ENCODE data around the gene ANKRD13D. TPM values are rescaled to one million over a fixed set of nuclear protein-coding genes. Genes with fewer than 3 reads are reported as not detected.

The ANKRD13D gene
- total and polyA plus RNA-seq, 2 of the 8 experiments (the other 6 are each of a cell fraction or from before 2014, with no cell fraction given), result 24.9 to 26.5 TPM

DNA sequence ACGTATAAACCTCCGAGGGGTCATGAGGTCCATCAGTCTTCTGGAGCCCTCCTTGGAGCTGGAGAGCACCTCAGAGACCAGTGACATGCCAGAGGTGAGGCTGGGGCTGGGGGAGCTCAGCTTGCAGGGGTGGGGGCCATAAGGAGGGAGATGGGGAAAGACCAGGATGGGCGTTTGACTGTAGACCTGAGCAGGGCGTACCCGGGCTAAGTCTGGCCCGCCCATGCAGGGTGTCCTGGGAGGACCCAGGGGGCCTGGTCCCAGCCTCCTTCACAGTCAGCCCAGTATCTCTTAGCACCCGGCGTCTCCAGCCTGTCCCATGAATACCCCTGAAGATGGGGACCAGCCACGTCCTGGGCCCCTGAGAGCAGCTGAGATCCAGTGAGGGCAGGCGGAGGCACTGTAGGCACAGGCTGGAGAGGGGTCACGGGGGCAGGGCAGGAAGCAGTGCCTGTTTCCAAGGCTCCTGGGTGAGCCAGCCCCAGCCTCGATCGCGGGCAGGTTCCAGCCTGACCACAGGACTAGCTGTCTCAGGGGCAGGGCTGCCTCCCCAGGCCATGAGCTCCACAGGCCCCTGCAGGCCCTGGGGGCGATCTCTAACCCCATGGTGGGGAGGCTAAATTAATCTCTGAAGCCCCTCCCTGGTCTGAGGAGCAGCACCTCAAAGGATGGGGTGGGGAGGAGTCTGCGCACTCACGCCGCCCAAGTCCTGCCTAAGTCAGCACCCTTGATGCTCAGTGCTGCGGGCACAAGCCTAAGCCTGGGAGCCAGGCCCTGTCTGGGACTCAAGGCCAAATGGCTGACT lies 21.3 kb downstream of the ANKRD13D start:
- no peak for FAIRE-seq
- no peak overlapping the region for H3K9ac ChIP-seq (replicated peaks in 1 of 4; ENCODE audit: extremely low read depth in 1 of 4, low read depth in 3 of 4, low read length in 3 of 4)
- POLR2A ChIA-PET (ENCODE audit: partially characterized antibody), result interaction anchor here (1.0 to 1.4 kb wide), 2 partner anchors 69 to 406 kb away, joined by 3 to 4 read pairs; no protein-coding TSS in a partner anchor

More for the DNA sequence above, 21.3 kb downstream of the ANKRD13D start:
- Histone ChIP-seq H3K4me2 (ENCODE audit: insufficient read depth in 1 of 2, low read depth in 2 of 2, low read length in 2 of 2) (no peak overlapping the region), H3K79me1 (ENCODE audit: low read depth, low read length) (no peaks in the 10 kb centered on the region), H3K23ac (ENCODE audit: insufficient read length) (no peak overlapping the region), H2BK15ac (ENCODE audit: low read length) (no peak overlapping the region), H3K79me2 (ENCODE audit: control insufficient read depth in 1 of 2, insufficient read depth in 2 of 2, low read length in 2 of 2) (no peaks in the 10 kb centered on the region), H3K23me2 (ENCODE audit: low read depth, low read length) (no peaks in the 10 kb centered on the region), H3K4me1 (replicated peaks in 1 of 4; ENCODE audit: control insufficient read depth in 3 of 4, insufficient read depth in 4 of 4, low read length in 3 of 4) (no peaks in the 10 kb centered on the region; a peak in 1 of 7 replicates), H3K56ac (replicated peaks; ENCODE audit: insufficient read length, low read depth, low read length) (no peak overlapping the region), H3K14ac (ENCODE audit: insufficient read length) (no peak overlapping the region), H2BK5ac (ENCODE audit: low read depth, low read length) (peak overlapping the region; percentile 35; the same call in 1 of the 2 replicates), H4K20me1 (replicated peaks in 1 of 2; ENCODE audit: control insufficient read depth in 1 of 2, insufficient read depth in 2 of 2, low read length in 2 of 2) (peaks cover 0 to 3% of the 10 kb centered on the region in 2 experiments), H2BK20ac (ENCODE audit: low read length) (no peak overlapping the region), H4K91ac (replicated peaks; ENCODE audit: insufficient read length, low read length) (no peak overlapping the region), H3K4me3 (ENCODE audit: extremely low read depth in 1 of 4, insufficient read depth in 2 of 4, low read depth in 3 of 4, low read length in 4 of 4) (no peak overlapping the region), H3K36me3 (ENCODE audit: control insufficient read depth in 2 of 4, insufficient read depth in 4 of 4, low read length in 3 of 4) (peaks cover 0 to 4% (median 0%) of the 10 kb centered on the region in 4 experiments; a peak in 2 of 8 replicates), H3K18ac (ENCODE audit: extremely low read depth, low read length) (no peak overlapping the region), H3K27me3 (replicated peaks in 1 of 4; ENCODE audit: control insufficient read depth in 3 of 4, extremely low read depth in 1 of 4, insufficient read depth in 3 of 4, low read length in 3 of 4) (no peaks in the 10 kb centered on the region; a peak in 1 of 7 replicates), H4K8ac (ENCODE audit: extremely low read depth, insufficient read depth, low read length) (peak overlapping the region; percentile 66; the same call in 1 of the 2 replicates), H4K5ac (ENCODE audit: insufficient read length, low read depth, low read length) (no peak overlapping the region), H2BK12ac (ENCODE audit: low read depth, low read length) (no peak overlapping the region), H3K27ac (ENCODE audit: low read depth, low read length) (no peak overlapping the region), H2AFZ (ENCODE audit: low read length) (no peak overlapping the region), H3K9me3 (ENCODE audit: insufficient read depth in 2 of 2, low read depth in 1 of 2, low read length in 1 of 2) (no peaks in the 10 kb centered on the region), H2BK120ac (replicated peaks; ENCODE audit: low read depth, low read length) (no peak overlapping the region), H3K4ac (replicated peaks; ENCODE audit: insufficient read length, low read depth, low read length) (no peak overlapping the region), H2AK5ac (ENCODE audit: low read depth, low read length) (no peak overlapping the region)
- TF ChIP-seq, protein P1, sequence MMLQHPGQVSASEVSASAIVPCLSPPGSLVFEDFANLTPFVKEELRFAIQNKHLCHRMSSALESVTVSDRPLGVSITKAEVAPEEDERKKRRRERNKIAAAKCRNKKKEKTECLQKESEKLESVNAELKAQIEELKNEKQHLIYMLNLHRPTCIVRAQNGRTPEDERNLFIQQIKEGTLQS (IDR thresholded peaks at IDR 0.05; ENCODE audit: insufficient read depth, low read depth, low read length), result no peak
- no peak for TF ChIP-seq TBP (IDR thresholded peaks at IDR 0.05; ENCODE audit: low read depth, low read length)
- TF ChIP-seq GTF2F1 (IDR thresholded peaks at IDR 0.05; ENCODE audit: borderline replicate concordance, low read depth, low read length), result no peak
- TF ChIP-seq HDAC2 (IDR thresholded peaks at IDR 0.05; ENCODE audit: borderline replicate concordance in 1 of 2, low read depth in 2 of 2, low read length in 2 of 2), result no peak
- WGBS, 2 experiments (ENCODE audit: extremely low coverage in 1 of 2, insufficient coverage in 1 of 2, insufficient read length in 1 of 2, insufficient replicate concordance in 2 of 2, low coverage in 1 of 2, low lambda C conversion rate in 2 of 2, missing lambda C conversion rate in 1 of 2), result 88% methylated on average over 12 of the region's 19 CpGs; no CpG with 5 or more reads in 1 of the 2 experiments
- no peak for DNase-seq (ENCODE audit: low read depth in 1 of 2, low spot score in 2 of 2)
- CTCF ChIA-PET (ENCODE audit: partially characterized antibody), result interaction anchor here (0.7 to 3.9 kb wide), 19 partner anchors 7 to 1149 kb away, joined by 3 to 14 read pairs (median 5); partner anchors contain the start of gene ANKRD13D
